ENCODE data around the gene NRL.
"Not testable (repeated sequence)": the region's sequence is repeated elsewhere in the genome, so short reads cannot be mapped to it uniquely, and the experiment has no call there.

Gene NRL

GRCh38 chr14:24051176-24051788, 63.5 kb downstream of the NRL start:
- peak overlapping the region; percentile 53; the same call in 1 of the 2 replicates for H3K4me3 ChIP-seq (ENCODE audit: low read length)
- no peak overlapping the region for H3K27ac ChIP-seq (ENCODE audit: low read length)
- no peaks in the 10 kb centered on the region for H3K9me3 ChIP-seq (ENCODE audit: control insufficient read depth, insufficient read depth, low read length)
- H3K4me1 ChIP-seq (ENCODE audit: control insufficient read depth, insufficient read depth, low read length): peaks cover 3% of the 10 kb centered on the region; the same call in 1 of the 2 replicates
- WGBS (ENCODE audit: insufficient coverage, insufficient read length): no CpG with 5 or more reads among the region's 20 CpGs
- H3K27me3 ChIP-seq (ENCODE audit: control insufficient read depth, insufficient read depth, low read length): no peaks in the 10 kb centered on the region
- no peaks in the 10 kb centered on the region for H3K36me3 ChIP-seq (ENCODE audit: control insufficient read depth, insufficient read depth, low read length)
- DNase-seq (ENCODE audit: low read depth, low spot score): no peak

GRCh38 chr14:24050753-24051152, 64.0 kb downstream of the NRL start:
- H3K27ac ChIP-seq (ENCODE audit: low read length); H3K4me3 ChIP-seq (ENCODE audit: low read length): not testable (repeated sequence)
- no CpG with 5 or more reads among the region's 8 CpGs for WGBS (ENCODE audit: insufficient coverage, insufficient read length)

GRCh38 chr14:24049002-24049401, 65.7 kb downstream of the NRL start:
- H3K27ac ChIP-seq (ENCODE audit: low read length); H3K9me3 ChIP-seq (ENCODE audit: control insufficient read depth, insufficient read depth, low read length); H3K4me3 ChIP-seq (ENCODE audit: low read length); H3K4me1 ChIP-seq (ENCODE audit: control insufficient read depth, insufficient read depth, low read length); H3K27me3 ChIP-seq (ENCODE audit: control insufficient read depth, insufficient read depth, low read length); H3K36me3 ChIP-seq (ENCODE audit: control insufficient read depth, insufficient read depth, low read length); DNase-seq (ENCODE audit: low read depth, low spot score): not testable (repeated sequence)
- no CpG with 5 or more reads among the region's 2 CpGs for WGBS (ENCODE audit: insufficient coverage, insufficient read length)

More at GRCh38 chr14:24050753-24051152, 64.0 kb downstream of the NRL start:
- H3K9me3 ChIP-seq (ENCODE audit: control insufficient read depth, insufficient read depth, low read length); H3K4me1 ChIP-seq (ENCODE audit: control insufficient read depth, insufficient read depth, low read length); H3K27me3 ChIP-seq (ENCODE audit: control insufficient read depth, insufficient read depth, low read length); H3K36me3 ChIP-seq (ENCODE audit: control insufficient read depth, insufficient read depth, low read length); DNase-seq (ENCODE audit: low read depth, low spot score): not testable (repeated sequence)

DNA sequence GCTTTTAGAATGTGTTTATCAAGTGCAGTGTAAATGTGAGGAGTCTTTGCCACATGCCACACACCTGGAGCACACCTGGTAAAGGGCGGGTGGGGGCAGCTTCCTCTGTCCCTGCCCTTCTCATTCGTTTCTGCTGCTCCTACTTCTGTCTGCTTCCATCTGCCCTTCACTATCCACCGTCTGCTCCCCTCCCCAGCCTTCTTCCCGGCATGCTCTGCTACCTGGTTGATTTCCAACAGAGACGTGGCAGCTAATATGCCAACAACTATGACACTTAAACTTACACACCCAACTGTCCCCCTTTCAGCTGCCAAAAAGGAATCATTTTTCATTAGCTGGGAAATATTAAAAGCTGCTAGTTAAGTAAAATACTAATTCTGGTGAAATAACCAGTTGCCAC, 72.0 kb downstream of the NRL start:
- Histone ChIP-seq H3K27ac (ENCODE audit: low read length) (no peak overlapping the region), H3K4me3 (ENCODE audit: low read length) (no peak overlapping the region), H3K36me3 (ENCODE audit: control insufficient read depth, insufficient read depth, low read length) (no peaks in the 10 kb centered on the region), H3K9me3 (ENCODE audit: control insufficient read depth, insufficient read depth, low read length) (no peaks in the 10 kb centered on the region), H3K27me3 (ENCODE audit: control insufficient read depth, insufficient read depth, low read length) (no peaks in the 10 kb centered on the region), H3K4me1 (ENCODE audit: control insufficient read depth, insufficient read depth, low read length) (no peaks in the 10 kb centered on the region)
- no CpG with 5 or more reads among the region's 5 CpGs for WGBS (ENCODE audit: insufficient coverage, insufficient read length)
- DNase-seq (ENCODE audit: low read depth, low spot score): no peak

- WGBS (ENCODE audit: insufficient coverage, insufficient read length): no CpG with 5 or more reads among the region's 2 CpGs
- DNase-seq (ENCODE audit: low read depth, low spot score): no peak
- Histone ChIP-seq H3K27me3 (ENCODE audit: control insufficient read depth, insufficient read depth, low read length) (no peaks in the 10 kb centered on the region), H3K4me3 (ENCODE audit: low read length) (no peak overlapping the region), H3K4me1 (ENCODE audit: control insufficient read depth, insufficient read depth, low read length) (0 out of 2 replicates have a peak, but pooled peaks cover 2% of the 10 kb centered on the region), H3K27ac (ENCODE audit: low read length) (no peak overlapping the region), H3K36me3 (ENCODE audit: control insufficient read depth, insufficient read depth, low read length) (no peaks in the 10 kb centered on the region), H3K9me3 (ENCODE audit: control insufficient read depth, insufficient read depth, low read length) (no peaks in the 10 kb centered on the region)
These were observed 74.1 kb downstream of the NRL start for GRCh38 chr14:24040692-24041091.

DNA sequence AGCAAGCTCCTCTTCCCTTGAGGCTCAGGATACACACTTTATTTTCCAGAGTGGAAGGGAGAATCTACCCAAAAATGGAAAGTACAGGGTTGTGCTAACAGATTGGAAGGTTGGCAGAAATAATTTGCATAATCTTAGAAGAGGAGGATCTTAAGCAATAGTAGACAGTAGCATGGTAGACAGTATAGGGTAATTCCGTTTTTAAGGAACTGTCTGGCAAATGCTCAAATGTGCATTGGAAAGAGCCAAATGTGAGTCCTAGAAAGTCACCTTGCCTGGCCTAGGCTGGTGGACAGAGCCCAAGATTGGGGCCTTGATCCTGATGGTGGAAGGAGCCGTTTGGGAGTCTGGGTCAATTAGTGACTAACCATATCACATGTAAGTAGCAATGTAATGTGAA, 76.1 kb downstream of the NRL start:
- no peaks in the 10 kb centered on the region for H3K27me3 ChIP-seq (ENCODE audit: control insufficient read depth, insufficient read depth, low read length)
- no peaks in the 10 kb centered on the region for H3K9me3 ChIP-seq (ENCODE audit: control insufficient read depth, insufficient read depth, low read length)
- 0 out of 2 replicates have a peak, but pooled peaks cover 3% of the 10 kb centered on the region for H3K4me1 ChIP-seq (ENCODE audit: control insufficient read depth, insufficient read depth, low read length)
- no peak overlapping the region for H3K4me3 ChIP-seq (ENCODE audit: low read length)
- WGBS (ENCODE audit: insufficient coverage, insufficient read length): no CpG with 5 or more reads among the region's 2 CpGs
- no peaks in the 10 kb centered on the region for H3K36me3 ChIP-seq (ENCODE audit: control insufficient read depth, insufficient read depth, low read length)
- no peak overlapping the region for H3K27ac ChIP-seq (ENCODE audit: low read length)
- DNase-seq (ENCODE audit: low read depth, low spot score): no peak

- Histone ChIP-seq H3K4me3 (ENCODE audit: low read length) (no peak overlapping the region), H3K9me3 (ENCODE audit: control insufficient read depth, insufficient read depth, low read length) (no peaks in the 10 kb centered on the region), H3K27ac (ENCODE audit: low read length) (no peak overlapping the region), H3K36me3 (ENCODE audit: control insufficient read depth, insufficient read depth, low read length) (no peaks in the 10 kb centered on the region), H3K27me3 (ENCODE audit: control insufficient read depth, insufficient read depth, low read length) (no peaks in the 10 kb centered on the region), H3K4me1 (ENCODE audit: control insufficient read depth, insufficient read depth, low read length) (0 out of 2 replicates have a peak, but pooled peaks cover 3% of the 10 kb centered on the region)
- DNase-seq (ENCODE audit: low read depth, low spot score): no peak
- no CpG with 5 or more reads among the region's 14 CpGs for WGBS (ENCODE audit: insufficient coverage, insufficient read length)
These were observed 77.1 kb downstream of the NRL start for GRCh38 chr14:24037658-24038037.

GRCh38 chr14:24036963-24037657, 77.6 kb downstream of the NRL start:
- not testable (repeated sequence) for DNase-seq (ENCODE audit: low read depth, low spot score); H3K27me3 ChIP-seq (ENCODE audit: control insufficient read depth, insufficient read depth, low read length); H3K4me1 ChIP-seq (ENCODE audit: control insufficient read depth, insufficient read depth, low read length); H3K9me3 ChIP-seq (ENCODE audit: control insufficient read depth, insufficient read depth, low read length); H3K4me3 ChIP-seq (ENCODE audit: low read length); H3K27ac ChIP-seq (ENCODE audit: low read length); H3K36me3 ChIP-seq (ENCODE audit: control insufficient read depth, insufficient read depth, low read length)
- no CpG with 5 or more reads among the region's 10 CpGs for WGBS (ENCODE audit: insufficient coverage, insufficient read length)

- H3K27me3 ChIP-seq (ENCODE audit: control insufficient read depth, insufficient read depth, low read length): no peaks in the 10 kb centered on the region
- peak overlapping the region; percentile 40; the same call in 1 of the 2 replicates for H3K4me3 ChIP-seq (ENCODE audit: low read length)
- H3K36me3 ChIP-seq (ENCODE audit: control insufficient read depth, insufficient read depth, low read length): no peaks in the 10 kb centered on the region
- no peak overlapping the region for H3K27ac ChIP-seq (ENCODE audit: low read length)
- no peak for DNase-seq (ENCODE audit: low read depth, low spot score)
- 0 out of 2 replicates have a peak, but pooled peaks cover 3% of the 10 kb centered on the region for H3K4me1 ChIP-seq (ENCODE audit: control insufficient read depth, insufficient read depth, low read length)
- H3K9me3 ChIP-seq (ENCODE audit: control insufficient read depth, insufficient read depth, low read length): no peaks in the 10 kb centered on the region
- no CpG with 5 or more reads among the region's 50 CpGs for WGBS (ENCODE audit: insufficient coverage, insufficient read length)
These were observed 78.4 kb downstream of the NRL start for GRCh38 chr14:24036169-24036962.

- not testable (repeated sequence) for H3K36me3 ChIP-seq (ENCODE audit: control insufficient read depth, insufficient read depth, low read length); H3K27ac ChIP-seq (ENCODE audit: low read length); H3K4me1 ChIP-seq (ENCODE audit: control insufficient read depth, insufficient read depth, low read length); H3K27me3 ChIP-seq (ENCODE audit: control insufficient read depth, insufficient read depth, low read length); H3K9me3 ChIP-seq (ENCODE audit: control insufficient read depth, insufficient read depth, low read length); DNase-seq (ENCODE audit: low read depth, low spot score)
- H3K4me3 ChIP-seq (ENCODE audit: low read length): peak overlapping the region; percentile 40; the same call in 1 of the 2 replicates
- WGBS (ENCODE audit: insufficient coverage, insufficient read length): no CpG with 5 or more reads among the region's 4 CpGs
These were observed 79.0 kb downstream of the NRL start for GRCh38 chr14:24035769-24036168.

Measured in iPS DF 6.9 (cell line).